ENCODE measurements around the gene EYS.

GRCh38 chr6:65746302-65746701, 39.3 kb upstream of the EYS start:
- TF ChIP-seq ZNF696 (CRISPR knock-in tag; conservative IDR thresholded peaks at IDR 0.05) (no peak), SREBF2 (CRISPR knock-in tag; IDR thresholded peaks at IDR 0.05) (no peak), RAD21 (CRISPR knock-in tag; conservative IDR thresholded peaks at IDR 0.05 in 1 of 2, IDR thresholded peaks at IDR 0.05 in 1 of 2) (no peak), MBD1 (CRISPR knock-in tag; IDR thresholded peaks at IDR 0.05) (no peak), ZFX (CRISPR knock-in tag; IDR thresholded peaks at IDR 0.05) (no peak), EGR1 (conservative IDR thresholded peaks at IDR 0.05) (no peak), REST (IDR thresholded peaks at IDR 0.05; ENCODE audit: borderline replicate concordance) (no peak), REST (CRISPR knock-in tag; IDR thresholded peaks at IDR 0.05; ENCODE audit: low read depth) (no peak), HNRNPL (IDR thresholded peaks at IDR 0.05; ENCODE audit: low read depth, low read length) (no peak), NBN (IDR thresholded peaks at IDR 0.05; ENCODE audit: low read depth) (no peak), PATZ1 (CRISPR knock-in tag; IDR thresholded peaks at IDR 0.05; ENCODE audit: borderline replicate concordance) (no peak)
- TF ChIP-seq, protein P1, sequence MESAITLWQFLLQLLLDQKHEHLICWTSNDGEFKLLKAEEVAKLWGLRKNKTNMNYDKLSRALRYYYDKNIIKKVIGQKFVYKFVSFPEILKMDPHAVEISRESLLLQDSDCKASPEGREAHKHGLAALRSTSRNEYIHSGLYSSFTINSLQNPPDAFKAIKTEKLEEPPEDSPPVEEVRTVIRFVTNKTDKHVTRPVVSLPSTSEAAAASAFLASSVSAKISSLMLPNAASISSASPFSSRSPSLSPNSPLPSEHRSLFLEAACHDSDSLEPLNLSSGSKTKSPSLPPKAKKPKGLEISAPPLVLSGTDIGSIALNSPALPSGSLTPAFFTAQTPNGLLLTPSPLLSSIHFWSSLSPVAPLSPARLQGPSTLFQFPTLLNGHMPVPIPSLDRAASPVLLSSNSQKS (CRISPR knock-in tag; IDR thresholded peaks at IDR 0.05) = no peak
- TF ChIP-seq, protein P2, sequence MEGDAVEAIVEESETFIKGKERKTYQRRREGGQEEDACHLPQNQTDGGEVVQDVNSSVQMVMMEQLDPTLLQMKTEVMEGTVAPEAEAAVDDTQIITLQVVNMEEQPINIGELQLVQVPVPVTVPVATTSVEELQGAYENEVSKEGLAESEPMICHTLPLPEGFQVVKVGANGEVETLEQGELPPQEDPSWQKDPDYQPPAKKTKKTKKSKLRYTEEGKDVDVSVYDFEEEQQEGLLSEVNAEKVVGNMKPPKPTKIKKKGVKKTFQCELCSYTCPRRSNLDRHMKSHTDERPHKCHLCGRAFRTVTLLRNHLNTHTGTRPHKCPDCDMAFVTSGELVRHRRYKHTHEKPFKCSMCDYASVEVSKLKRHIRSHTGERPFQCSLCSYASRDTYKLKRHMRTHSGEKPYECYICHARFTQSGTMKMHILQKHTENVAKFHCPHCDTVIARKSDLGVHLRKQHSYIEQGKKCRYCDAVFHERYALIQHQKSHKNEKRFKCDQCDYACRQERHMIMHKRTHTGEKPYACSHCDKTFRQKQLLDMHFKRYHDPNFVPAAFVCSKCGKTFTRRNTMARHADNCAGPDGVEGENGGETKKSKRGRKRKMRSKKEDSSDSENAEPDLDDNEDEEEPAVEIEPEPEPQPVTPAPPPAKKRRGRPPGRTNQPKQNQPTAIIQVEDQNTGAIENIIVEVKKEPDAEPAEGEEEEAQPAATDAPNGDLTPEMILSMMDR (IDR thresholded peaks at IDR 0.05 in 2 of 3, conservative IDR thresholded peaks at IDR 0.05 in 1 of 3; ENCODE audit: insufficient read depth in 2 of 3, low read depth in 1 of 3, low read length in 3 of 3) = no peak
